ENCODE results near the gene PROCR.
"Not testable (repeated sequence)": the region's sequence is repeated elsewhere in the genome, so short reads cannot be mapped to it uniquely, and the experiment has no call there.

PROCR gene

GRCh38 chr20:35146920-35147574, 24.8 kb upstream of the PROCR start, which contains the start of gene EDEM2:
TSS of gene EDEM2 (minus strand) at chr20:35147336. CDS start at chr20:35147258, 78 bp downstream.
- TF ChIP-seq CTCF (conservative IDR thresholded peaks at IDR 0.05; ENCODE audit: low read length), result no peak
- peak; percentile 94 for DNase-seq (ENCODE audit: low read depth)
- H3K4me3 ChIP-seq (ENCODE audit: low read length), result peak within 1 kb of the TSS; percentile 97

- peak overlapping the region; percentile 97 for H3K4me3 ChIP-seq (ENCODE audit: low read length)
- DNase-seq (ENCODE audit: low read depth), result not testable (repeated sequence)
Observed at GRCh38 chr20:35147575-35148071, 24.2 kb upstream of the PROCR start.

- H3K4me3 ChIP-seq (ENCODE audit: low read length), result no peak overlapping the region
- TF ChIP-seq CTCF (conservative IDR thresholded peaks at IDR 0.05; ENCODE audit: low read length), result no peak
- DNase-seq (ENCODE audit: low read depth), result no peak
Observed at GRCh38 chr20:35150846-35151579, 20.9 kb upstream of the PROCR start.

GRCh38 chr20:35151736-35152135, 20.1 kb upstream of the PROCR start:
- TF ChIP-seq CTCF (conservative IDR thresholded peaks at IDR 0.05; ENCODE audit: low read length), result no peak
- DNase-seq (ENCODE audit: low read depth), result peak; percentile 91
- no peak overlapping the region for H3K4me3 ChIP-seq (ENCODE audit: low read length)

GRCh38 chr20:35155936-35156335, 15.9 kb upstream of the PROCR start:
- no peak for TF ChIP-seq CTCF (conservative IDR thresholded peaks at IDR 0.05; ENCODE audit: low read length)
- DNase-seq (ENCODE audit: low read depth), result no peak
- no peak overlapping the region for H3K4me3 ChIP-seq (ENCODE audit: low read length)

GRCh38 chr20:35156978-35157377, 14.9 kb upstream of the PROCR start:
- DNase-seq (ENCODE audit: low read depth), result no peak
- TF ChIP-seq CTCF (conservative IDR thresholded peaks at IDR 0.05; ENCODE audit: low read length), result no peak
- H3K4me3 ChIP-seq (ENCODE audit: low read length), result no peak overlapping the region

- H3K4me3 ChIP-seq (ENCODE audit: low read length); DNase-seq (ENCODE audit: low read depth): not testable (repeated sequence)
Observed at GRCh38 chr20:35160341-35160740, 11.5 kb upstream of the PROCR start.

- not testable (repeated sequence) for DNase-seq (ENCODE audit: low read depth)
Observed at GRCh38 chr20:35164531-35164930, 7.3 kb upstream of the PROCR start.

More at GRCh38 chr20:35164531-35164930, 7.3 kb upstream of the PROCR start:
- not testable (repeated sequence) for H3K4me3 ChIP-seq (ENCODE audit: low read length)

Data from AG10803 (cell line).